Mammary epithelial cell (primary cell): ENCODE measurements around the gene MAGOHB.

Experiments
- EZH2 ChIP-seq: IDR thresholded peaks from 2 replicates; pipeline ENCODE4 v1.6.1; 2012; ENCODE audit warnings: low read length, inconsistent platforms, borderline replicate concordance
- TF ChIP-seq, protein P1 (sequence below), 2 donors: IDR thresholded peaks in 1 of 2; conservative IDR thresholded peaks in 1 of 2; 2 replicates each; pipeline ENCODE4 v1.5.1; 2011 to 2012; ENCODE audit warnings: inconsistent platforms in 2 of 2, low read length in 2 of 2, mild to moderate bottlenecking in 2 of 2, control low read depth in 1 of 2, low read depth in 1 of 2; ENCODE audit not compliant: insufficient read depth in 1 of 2; ENCODE audit errors: extremely low read depth in 1 of 2

- no peak for TF ChIP-seq EZH2
- TF ChIP-seq, protein P1, sequence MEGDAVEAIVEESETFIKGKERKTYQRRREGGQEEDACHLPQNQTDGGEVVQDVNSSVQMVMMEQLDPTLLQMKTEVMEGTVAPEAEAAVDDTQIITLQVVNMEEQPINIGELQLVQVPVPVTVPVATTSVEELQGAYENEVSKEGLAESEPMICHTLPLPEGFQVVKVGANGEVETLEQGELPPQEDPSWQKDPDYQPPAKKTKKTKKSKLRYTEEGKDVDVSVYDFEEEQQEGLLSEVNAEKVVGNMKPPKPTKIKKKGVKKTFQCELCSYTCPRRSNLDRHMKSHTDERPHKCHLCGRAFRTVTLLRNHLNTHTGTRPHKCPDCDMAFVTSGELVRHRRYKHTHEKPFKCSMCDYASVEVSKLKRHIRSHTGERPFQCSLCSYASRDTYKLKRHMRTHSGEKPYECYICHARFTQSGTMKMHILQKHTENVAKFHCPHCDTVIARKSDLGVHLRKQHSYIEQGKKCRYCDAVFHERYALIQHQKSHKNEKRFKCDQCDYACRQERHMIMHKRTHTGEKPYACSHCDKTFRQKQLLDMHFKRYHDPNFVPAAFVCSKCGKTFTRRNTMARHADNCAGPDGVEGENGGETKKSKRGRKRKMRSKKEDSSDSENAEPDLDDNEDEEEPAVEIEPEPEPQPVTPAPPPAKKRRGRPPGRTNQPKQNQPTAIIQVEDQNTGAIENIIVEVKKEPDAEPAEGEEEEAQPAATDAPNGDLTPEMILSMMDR (conservative IDR thresholded peaks at IDR 0.05 in 1 of 2, IDR thresholded peaks at IDR 0.05 in 1 of 2; ENCODE audit: extremely low read depth in 1 of 2, insufficient read depth in 1 of 2, low read depth in 1 of 2, low read length in 2 of 2), result no peak
These were observed 9.7 kb upstream of the MAGOHB start for GRCh38 chr12:10623131-10623530.
